HG03457 (cell line): ENCODE results near the gene MYO1E.
"Not testable (repeated sequence)": the region's sequence is repeated elsewhere in the genome, so short reads cannot be mapped to it uniquely, and the experiment has no call there.

Experiments
- ATAC-seq: cut with Tn5 transposase; IDR thresholded peaks from one replicate; pipeline ENCODE4 v1.9.1; 2021; ENCODE audit warnings: moderate number of reproducible peaks; ENCODE audit not compliant: unreplicated experiment

MYO1E gene

DNA sequence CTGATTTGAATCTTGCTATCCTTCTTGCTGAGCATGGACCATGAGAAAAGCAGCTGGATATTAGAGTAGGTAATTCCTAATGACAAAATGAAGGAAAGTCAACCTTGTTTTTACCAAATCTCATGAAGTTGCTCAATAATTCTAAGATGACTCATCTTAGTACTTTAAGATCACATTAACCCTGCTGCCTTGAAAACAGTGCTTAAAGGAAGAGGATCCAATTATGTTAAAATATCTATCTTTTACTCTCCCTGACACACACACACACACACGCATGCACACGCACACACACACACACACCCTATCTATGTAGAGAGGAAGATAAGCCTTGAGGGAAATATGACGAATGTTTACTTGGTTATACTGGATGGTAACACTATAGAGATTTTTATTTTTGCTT is 16.0 kb upstream of the MYO1E start:
- ATAC-seq: no peak

DNA sequence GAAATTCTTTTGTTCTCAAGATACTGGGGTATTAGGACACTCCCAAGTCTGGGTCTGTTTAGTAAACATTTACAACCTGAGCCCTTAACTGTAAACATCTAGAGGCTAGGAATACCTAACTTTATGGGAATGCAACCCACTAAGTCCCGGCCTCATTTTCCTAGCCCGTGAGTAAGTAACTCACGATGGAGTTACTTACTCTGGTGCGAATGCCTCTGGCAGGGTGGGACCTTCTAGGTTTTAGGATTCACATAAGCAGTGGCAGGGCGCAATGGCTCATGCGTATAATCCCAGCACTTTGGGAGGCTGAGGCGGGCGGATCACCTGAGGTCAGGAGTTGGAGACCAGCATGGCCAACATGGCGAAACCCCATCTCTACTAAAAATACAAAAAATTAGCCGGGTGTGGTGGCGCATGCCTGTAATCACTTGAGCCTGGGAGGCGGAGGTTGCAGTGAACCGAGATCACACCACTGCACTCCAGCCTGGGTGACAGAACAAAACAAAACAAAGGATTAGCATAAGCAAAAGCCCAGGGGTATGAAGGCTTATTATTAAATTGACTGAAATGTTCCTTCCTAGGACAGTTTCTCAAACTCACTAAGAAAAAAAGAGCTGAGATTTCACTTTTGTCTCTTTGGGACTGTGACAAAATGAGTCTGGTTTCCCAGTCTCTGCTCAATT is 14.7 kb upstream of the MYO1E start:
- not testable (repeated sequence) for ATAC-seq

DNA sequence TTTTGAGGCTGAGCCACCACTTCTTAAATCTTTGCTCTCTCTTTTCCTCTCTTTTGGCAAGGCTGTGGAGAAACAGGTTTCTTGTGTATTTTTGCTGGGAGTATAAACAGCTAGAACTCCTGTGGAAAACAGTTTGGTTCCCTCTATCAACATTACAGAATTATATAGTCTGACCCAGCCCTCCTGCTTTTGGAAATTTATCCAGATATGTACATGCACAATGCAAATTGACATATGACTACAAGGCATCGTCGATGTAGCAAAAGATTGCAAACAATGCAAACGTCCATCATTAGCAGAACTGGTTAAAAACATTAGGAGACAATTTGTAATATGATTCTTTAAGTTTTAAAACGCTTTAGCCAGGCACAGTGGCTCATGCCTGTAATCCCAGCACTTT is 12.5 kb upstream of the MYO1E start:
- no peak for ATAC-seq

DNA sequence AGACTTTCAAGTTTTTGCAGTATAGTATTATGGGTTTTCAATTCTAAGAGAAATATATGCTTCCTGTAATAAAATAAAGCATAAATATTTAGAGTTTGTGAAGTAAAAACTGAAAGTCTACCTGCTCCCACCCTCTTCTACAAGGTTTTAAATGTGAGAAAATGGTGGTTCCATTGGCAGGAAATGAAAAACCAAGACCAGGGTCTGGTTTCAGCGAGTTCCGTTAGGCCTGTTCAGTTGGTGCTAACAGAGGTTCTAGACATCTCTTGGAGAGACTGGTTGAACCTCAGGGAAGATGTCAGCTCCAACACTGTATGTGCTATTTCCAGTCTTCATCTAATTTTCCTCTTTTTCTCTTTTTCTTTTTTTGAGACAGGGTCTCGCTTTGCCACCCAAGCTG is 11.8 kb upstream of the MYO1E start:
- ATAC-seq: no peak

DNA sequence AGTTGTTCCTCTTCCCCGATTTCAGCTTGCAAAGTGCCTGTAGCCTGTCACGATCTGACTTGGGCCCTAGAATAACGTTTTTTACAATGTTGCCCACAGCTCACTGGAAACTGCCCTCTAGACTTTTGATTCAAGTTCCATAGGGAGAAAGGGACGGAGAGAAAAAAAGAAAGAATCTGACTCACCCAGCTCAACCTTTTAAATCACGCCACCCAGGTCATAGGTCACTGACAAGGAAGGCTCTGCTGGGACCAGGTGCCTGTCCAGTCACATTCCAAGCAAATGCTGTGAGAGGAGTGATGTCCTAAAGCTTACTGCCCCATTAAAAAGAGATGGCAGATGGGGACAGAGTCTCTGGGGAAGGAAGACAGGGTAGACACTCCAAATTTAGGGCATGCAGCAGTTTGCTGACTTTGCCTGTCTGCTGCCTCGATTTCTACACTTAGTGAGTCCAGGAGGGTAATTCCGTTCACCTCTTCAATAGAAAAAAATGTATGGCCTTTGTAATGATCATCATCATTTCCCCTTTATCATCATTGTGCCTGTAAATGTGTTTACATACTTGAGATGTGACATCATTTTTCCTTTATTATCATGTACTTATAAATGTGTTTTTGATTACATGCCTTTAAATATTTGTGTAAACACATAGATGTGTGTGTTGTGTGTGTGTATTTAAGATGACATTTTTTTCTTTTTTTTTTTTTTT is 8.4 kb upstream of the MYO1E start:
- ATAC-seq: no peak

DNA sequence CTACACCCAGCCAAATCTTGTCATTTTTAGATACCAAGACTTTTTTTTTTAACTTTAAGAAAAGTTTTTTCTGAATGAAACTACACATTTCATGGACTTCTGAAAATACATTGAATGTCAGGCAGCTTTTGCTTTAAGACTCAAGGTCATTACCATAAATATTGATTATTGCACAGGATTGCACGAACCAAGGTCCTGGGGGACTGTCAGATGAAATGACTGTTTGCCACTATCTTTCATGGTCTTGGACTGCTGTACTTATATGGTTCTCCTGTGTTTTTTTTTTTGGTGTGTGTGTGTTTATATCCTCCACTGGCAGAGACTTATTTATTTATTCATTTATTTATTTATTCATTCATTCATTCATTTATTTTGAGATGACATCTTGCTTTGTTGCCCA is 6.9 kb upstream of the MYO1E start:
- no peak for ATAC-seq

DNA sequence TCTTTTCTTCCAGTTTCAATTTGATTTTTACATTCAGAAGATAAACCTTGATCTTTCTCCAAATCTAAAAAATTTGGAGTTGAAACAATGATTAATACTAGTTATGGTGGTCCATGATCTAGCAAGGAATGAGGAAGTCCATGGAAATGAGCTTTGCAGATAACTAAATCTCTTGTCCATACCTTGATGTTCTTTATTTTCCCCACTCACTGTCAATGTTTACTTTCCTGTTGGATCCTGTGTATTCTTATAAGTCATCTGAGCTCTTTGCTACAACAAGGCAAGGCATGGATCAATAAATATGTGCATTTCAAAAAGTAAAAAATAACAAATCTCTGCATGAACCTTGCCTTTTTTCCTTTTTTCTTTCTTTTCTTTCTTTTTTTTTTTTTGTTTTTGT is 6.2 kb upstream of the MYO1E start:
- no peak for ATAC-seq

DNA sequence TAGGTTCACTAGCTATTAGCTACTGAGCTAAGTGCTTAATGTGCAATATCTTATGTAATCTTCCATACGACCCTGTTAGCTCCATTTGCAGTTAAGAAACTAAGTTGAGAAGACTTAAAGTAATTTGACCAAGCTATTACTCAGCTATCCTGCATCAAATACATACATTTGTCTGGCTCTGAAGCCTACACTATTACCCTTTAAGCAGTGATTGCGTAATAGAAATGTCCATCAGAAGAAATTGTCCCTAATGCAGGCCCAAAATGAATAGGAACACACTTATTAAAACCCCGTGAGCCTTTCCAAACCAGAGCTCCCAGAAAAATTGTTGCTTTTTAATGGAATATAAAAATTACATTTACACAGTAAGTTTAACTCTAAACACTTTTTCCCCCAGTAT is 5.3 kb upstream of the MYO1E start:
- no peak for ATAC-seq

DNA sequence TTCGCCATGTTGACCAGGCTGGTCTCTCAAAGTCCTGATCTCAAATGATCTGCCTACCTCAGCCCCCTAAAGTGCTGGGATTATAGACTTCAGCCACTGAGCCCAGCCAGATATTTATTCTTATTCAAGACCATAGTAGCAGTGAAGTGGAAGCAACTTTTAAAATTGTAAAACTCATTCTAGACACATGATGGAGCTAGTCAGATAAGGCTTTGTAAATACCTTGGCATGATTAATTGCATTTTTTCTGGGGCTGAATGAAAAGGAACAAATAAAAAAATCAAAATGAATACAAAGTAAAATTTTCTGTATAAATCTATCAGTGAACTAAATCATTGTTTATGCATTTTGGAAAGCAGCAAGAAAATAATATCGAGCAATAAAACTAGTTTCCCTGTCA is 4.1 kb upstream of the MYO1E start:
- no peak for ATAC-seq

DNA sequence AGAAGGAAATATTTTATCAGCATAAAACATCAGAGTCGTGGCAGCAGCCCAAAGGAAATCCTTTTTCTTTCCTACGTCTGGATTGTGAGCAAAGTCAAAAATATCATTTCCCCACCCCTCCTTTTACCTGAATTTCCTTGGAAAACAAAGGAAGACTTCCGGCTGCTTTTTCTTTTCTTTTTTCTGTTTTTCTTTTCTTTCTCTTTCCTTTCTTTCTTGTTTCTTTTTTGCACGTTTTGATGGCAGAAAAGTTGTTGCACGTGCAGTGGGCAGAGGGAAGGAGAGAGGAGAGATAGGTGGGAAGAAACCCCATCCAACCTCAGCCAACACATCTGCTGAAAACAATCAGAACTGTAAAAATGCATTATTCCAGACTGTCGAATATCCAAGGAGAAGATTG is 544 bp upstream of the MYO1E start:
- no peak for ATAC-seq

DNA sequence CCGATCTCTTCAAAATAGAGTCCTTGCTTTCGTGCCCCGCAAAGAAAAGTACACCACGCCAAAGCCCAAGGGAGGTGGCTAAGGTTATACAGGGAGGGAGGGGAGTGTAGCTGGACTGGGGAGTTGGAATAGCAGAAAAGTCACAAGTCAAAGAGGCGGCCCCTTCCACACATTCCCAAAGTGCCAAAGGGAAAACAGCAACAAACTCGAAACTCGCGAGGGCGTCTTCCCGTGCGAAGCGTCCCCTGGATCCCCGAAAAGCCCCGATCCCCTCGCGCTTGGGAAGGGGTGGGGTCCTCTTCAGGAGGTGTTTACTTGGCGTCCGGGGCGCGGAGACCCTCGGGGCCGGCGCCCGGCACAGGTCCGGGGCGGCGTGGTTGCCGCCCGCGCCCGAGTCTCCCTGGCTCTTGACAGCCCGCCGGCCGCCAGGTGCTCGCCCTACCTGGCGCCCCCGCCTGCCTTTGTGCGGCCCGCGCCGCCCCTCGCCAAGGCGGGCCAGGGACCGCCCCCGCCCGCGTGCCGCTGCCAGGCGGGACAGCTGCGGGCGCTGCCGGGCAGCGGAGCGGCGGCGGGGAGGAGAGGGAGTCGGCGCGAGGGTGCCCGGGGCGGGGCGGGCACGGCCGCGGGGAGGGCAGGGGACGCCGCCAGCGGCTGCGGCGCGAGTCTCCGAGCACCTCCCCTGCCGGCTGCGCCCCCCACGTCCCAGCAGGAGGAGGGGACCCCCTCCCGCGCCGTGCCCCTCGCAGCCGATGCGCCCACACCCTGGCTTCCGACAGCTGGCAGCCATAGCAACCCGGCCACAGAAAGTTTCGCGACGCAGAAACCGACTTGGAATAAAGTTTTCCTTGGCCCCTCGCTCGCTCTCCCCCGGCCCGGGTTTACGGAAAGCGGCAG is 966 bp downstream of the MYO1E start:
- no peak for ATAC-seq

DNA sequence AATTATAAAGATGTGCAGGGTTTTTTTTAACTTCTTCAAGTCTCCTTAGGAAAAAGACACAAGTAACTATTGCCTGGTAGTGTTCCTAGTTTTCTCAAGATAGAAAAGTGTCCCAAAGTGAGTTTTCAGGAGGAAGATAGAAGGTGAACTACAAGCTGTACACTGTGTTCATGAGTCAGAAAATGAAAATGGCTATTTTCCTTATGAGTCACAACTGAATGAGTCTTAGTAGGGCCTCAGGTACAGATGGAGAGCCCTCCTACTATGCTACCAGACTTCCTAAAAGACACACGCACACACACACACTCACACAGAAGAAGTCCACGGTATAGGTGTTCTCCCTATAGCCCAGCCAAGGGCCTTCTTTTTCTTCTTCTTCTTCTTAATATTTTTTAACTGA is 3.1 kb downstream of the MYO1E start:
- no peak for ATAC-seq

DNA sequence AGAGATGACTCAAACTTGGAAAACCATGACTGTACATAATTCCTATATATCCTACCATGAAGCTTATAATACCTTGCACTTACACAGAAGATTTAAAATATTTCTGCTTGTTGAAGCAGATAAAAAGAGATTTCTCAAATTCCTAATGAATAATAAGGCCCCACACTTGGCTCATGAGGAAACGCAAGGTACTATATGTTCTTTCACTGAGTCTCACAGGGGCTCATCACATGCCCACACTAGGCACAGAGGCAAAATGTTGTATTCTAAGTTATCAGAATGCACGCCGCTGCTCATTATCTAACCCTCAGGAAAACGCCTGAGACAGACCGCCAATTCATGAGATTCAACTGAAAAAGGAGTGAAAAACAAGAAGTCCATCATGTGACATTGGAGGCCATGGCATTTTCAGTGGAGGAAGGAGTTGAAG is 5.6 kb downstream of the MYO1E start:
- no peak for ATAC-seq

DNA sequence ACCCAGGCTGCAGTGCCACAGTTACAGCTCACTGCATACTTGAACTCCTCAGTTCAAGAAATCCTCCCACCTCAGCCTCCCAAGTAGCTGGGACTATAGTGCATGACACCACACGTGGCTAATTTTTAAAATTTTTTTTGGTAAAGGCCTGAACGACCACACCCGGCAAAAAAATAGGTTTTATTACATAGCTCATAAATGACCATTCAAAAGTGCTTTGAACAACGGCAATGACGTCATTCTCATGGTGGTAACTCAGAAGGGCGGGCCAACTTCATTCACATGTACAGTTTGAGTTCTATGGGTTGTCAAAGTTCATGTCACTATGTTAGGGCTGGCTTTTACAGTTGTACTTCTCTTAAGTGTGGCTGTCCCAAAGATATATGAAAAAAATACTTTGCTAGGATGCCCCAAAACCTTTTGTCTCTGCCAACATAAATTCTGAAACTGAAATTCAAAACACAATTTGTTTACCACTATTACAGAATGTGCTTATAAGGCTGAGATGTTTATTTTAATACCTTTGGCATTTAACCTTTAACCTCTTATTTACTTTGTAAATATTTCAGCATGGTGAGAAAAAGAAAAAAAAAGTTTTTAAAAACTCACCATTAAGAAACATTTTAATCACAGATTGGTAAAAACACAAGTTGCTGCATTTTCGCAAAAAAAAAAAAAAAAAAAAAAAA is 6.2 kb downstream of the MYO1E start:
- ATAC-seq: no peak

DNA sequence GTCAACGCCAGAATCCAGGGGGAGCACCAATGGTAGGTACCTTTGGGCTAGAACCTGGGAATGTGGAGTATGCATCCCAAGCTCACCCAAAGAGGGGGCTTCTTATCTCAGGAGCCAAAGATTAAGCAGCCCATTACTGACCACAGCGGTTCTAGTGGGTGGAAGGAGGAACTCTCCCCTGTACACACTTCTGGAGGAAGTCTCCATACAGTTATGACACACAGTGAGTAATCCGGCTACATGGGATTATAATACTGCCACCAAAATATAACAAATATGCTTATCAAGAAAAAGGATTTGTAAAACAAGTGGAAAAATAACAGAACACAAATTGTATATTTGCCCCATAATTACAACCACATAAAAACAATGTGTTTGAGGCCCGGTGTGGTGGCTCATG is 8.4 kb downstream of the MYO1E start:
- ATAC-seq: no peak

DNA sequence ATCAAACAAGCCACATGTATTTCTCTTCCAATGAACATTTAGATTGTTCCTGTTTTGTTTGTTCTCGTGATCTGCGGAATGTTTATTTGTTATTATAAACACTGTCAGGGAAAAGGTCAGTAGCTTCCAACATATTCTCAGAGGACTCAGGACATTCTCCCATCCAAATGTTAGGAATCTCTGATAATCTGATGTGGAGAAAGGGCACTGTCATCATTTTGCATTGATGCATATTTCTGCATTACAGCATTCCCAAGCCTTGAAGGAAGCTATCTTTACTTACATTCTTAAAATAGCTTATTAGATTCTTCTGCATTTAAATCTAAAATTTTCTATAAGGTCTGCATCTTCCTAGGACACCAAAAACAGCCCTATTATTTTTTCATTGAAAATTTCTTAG is 10.3 kb downstream of the MYO1E start:
- ATAC-seq: no peak

DNA sequence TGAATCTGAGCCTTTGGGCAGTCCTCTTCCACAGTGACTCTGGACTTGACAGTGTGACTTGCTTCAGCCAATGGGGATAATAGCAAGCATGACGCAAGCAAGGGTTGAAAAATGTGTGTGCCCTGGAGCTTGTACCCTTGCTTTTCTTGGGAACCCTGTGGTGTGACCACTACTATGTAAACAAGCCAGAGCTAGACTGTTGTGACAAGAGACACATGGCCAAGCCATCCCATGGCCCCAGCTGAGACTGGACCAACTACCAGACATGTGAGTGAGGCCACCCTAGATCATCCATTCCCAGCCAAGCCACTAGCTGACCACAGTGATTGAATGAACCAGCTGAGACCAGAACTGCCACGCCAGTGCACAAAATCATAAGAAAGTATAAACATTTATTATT is 11.8 kb downstream of the MYO1E start:
- ATAC-seq: no peak

DNA sequence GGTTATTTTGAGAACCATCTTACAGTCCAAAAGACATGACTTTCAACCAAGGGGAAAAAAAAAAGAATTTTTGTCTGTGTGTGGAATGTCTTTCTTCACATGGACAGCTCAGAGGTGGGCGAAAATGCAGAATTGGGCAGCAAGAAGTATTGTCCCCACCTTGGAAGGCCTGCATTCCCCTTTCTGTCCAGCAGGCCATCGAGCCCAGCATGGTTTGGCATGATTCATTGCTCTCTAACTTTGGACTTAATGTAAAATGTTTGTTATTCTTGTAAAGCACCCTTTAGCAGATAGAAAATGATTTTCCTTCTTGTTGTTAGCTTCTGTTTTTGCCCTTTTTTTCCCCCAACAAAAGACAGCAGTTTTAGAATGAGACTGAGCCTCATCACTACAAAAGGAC is 12.4 kb downstream of the MYO1E start:
- no peak for ATAC-seq

DNA sequence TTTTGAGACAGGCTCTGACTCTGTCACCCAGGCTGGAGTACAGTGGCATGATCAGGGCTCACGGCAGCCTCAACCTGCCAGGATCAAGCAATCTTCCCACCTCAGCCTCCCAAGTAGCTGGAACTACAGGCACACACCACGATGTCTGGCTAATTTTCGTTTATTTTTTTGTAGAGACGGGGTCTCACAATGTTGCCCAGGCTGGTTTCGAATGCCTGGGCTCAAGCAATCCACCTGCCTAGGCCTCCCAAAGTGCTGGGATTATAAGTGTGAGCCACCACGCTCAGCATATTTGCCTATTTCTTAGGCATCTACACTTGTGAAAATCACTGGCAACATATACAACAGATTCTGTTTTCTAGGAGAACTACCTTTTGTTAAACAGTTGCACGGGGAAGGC is 16.9 kb downstream of the MYO1E start:
- ATAC-seq: no peak

DNA sequence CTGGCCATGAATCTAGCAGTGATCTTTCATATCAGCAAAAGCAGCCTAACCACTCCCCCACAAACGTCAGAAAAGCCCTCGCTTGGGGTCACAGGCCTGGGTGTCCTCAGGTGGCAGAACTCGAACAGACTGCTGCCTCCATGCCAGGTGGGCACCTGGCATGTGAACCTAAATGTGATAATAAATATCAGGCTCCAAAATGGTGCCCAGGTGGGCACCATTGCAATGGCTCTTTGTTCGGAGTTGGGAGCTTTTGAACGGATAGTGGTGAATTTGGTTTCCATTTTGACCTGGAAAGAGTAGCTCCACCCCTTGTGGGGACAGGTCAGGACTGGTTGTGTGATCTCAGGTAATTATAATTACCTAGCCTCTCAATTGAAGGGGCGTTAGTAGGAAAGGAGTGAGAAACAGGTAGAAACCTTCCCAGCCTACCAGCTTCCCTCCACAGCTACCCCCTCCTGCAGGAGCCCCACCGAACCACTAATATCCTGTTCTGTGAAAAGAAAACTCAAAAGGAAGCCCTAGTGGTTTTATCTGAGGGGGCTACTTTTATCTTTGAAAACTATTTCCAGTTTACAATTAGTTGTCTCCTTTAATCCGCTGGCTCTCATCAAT is 18.1 kb downstream of the MYO1E start:
- ATAC-seq: no peak

DNA sequence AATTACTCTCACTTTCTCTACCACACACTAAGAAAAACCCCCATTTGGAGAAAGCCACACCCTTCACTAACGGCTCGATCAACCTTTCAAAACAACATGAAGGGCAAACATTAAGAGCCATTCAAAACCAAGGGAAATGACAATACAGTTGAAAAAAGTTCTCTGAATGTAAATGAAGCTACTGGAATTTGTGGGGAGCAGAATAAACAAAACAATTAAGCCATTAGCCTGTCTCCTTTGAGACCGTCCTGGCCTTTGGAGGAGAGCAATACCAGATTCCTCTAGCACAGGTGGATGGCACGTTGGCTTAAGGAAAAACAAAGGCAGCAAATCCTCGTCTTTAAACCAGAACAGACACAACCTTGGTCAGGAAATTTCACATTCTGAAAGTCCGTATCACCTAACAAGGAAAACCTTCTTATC is 18.7 kb downstream of the MYO1E start:
- no peak for ATAC-seq
